ENCODE measurements around the gene ZHX3. TPM values are rescaled to one million over a fixed set of nuclear protein-coding genes. Genes with fewer than 3 reads are reported as not detected.

Gene ZHX3
- total RNA-seq, 2 experiments from 2014 or later = 12.8 to 15.4 TPM

DNA sequence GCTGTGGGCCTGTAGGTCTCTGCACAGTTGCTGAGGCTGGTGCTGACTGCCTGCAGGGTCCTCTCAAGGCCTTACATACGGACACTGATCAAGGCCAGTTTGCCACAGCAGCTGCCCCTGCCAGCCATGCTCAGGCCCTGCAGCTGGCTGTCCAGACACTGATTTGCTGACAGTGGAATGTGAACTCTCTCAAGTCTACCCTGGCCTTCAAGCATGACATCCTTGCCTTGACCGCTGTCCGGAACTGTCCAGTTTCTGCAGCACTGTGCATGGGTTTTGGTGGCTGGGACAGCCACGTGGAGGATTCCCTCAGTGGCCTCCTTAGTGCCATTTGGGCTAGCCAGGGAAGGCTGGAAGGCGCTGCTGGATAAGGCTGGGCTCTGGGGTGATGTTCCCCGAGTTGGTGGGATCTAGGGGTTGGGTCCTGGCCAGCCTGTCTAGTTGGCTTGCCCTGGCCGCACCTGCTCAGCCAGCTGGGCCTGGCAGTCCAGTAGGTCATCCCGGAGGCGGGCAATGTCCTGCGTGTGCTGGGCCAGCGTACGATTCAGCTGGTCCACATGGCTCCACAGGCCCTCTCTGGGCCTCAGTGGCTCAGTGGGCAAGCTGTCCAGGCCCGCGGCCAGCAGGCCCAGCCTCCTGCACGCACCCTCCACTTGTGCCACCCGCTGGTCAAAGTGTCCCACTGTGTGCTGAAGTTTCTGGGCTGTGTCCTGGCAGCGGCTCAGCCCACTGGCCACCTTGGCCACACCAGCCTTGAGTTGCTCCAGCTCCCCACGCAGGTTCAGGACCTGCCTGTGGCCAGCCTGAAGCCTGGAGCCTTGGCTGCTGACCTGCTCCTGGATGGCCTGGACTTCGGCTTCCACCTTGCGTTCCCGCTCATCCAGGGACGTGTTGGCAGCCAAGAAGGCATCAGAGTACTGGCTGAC, 43.6 kb upstream of the ZHX3 start:
- intact Hi-C loops (cut with DNase I, micrococcal nuclease) = no loop called here
- no peak for ATAC-seq
- no peaks in the 10 kb centered on the region for H3K4me1 Mint-ChIP-seq
- DNase-seq = no peak
- CTCF ChIA-PET = no interaction called here
- H3K9me3 Mint-ChIP-seq (ENCODE audit: low read depth) = no peaks in the 10 kb centered on the region
- no peak overlapping the region for H3K27ac Mint-ChIP-seq
- H3K27me3 Mint-ChIP-seq = peaks cover 7% of the 10 kb centered on the region
- no peak overlapping the region for H3K4me3 Mint-ChIP-seq
- POLR2A ChIA-PET = no interaction called here
- H3K36me3 Mint-ChIP-seq (ENCODE audit: low read depth) = no peaks in the 10 kb centered on the region

- no peaks in the 10 kb centered on the region for H3K36me3 Mint-ChIP-seq (ENCODE audit: low read depth)
- H3K27ac Mint-ChIP-seq = no peak overlapping the region
- ChIA-PET POLR2A (no interaction called here), CTCF (no interaction called here)
- no peak for ATAC-seq
- no peak for DNase-seq
- H3K4me1 Mint-ChIP-seq = no peaks in the 10 kb centered on the region
- no peak overlapping the region for H3K4me3 Mint-ChIP-seq
- intact Hi-C loops (cut with DNase I, micrococcal nuclease) = no loop called here
- no peaks in the 10 kb centered on the region for H3K27me3 Mint-ChIP-seq
- no peaks in the 10 kb centered on the region for H3K9me3 Mint-ChIP-seq (ENCODE audit: low read depth)
These were observed 42.0 kb upstream of the ZHX3 start for GRCh38 chr20:41359541-41360011.

GRCh38 chr20:41358717-41359116, 41.2 kb upstream of the ZHX3 start:
- ChIA-PET CTCF (interaction anchor here (0.6 kb wide), 1 partner anchor 46 kb away, joined by 3 read pairs; no protein-coding TSS in a partner anchor), POLR2A (no interaction called here)
- H3K4me3 Mint-ChIP-seq = no peak overlapping the region
- DNase-seq (no peak), ATAC-seq (no peak)
- H3K27me3 Mint-ChIP-seq = no peaks in the 10 kb centered on the region
- no peaks in the 10 kb centered on the region for H3K9me3 Mint-ChIP-seq (ENCODE audit: low read depth)
- no peak overlapping the region for H3K27ac Mint-ChIP-seq
- no peaks in the 10 kb centered on the region for H3K4me1 Mint-ChIP-seq
- no peaks in the 10 kb centered on the region for H3K36me3 Mint-ChIP-seq (ENCODE audit: low read depth)
- intact Hi-C loops (cut with DNase I, micrococcal nuclease) = no loop called here

DNA sequence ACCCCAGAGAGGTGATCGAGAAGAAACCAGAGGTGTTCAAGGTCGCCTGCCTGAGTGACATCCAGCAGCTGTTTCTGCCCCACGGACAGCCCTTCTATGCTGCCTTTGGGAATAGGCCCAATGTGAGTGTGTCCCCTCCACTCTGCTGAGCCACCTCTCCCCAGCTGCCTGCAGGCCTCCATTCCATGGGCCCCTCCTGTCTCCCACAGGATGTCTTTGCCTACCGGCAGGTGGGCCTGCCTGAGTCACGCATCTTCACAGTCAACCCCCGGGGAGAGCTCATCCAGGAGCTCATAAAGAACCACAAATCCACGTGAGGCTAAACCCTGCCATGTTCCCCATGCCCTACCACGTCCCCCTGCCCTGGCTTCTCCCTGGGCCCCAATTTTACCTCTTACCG, 40.7 kb upstream of the ZHX3 start:
- no peaks in the 10 kb centered on the region for H3K36me3 Mint-ChIP-seq (ENCODE audit: low read depth)
- no peaks in the 10 kb centered on the region for H3K4me1 Mint-ChIP-seq
- ATAC-seq (no peak), DNase-seq (no peak)
- no peaks in the 10 kb centered on the region for H3K9me3 Mint-ChIP-seq (ENCODE audit: low read depth)
- no peak overlapping the region for H3K4me3 Mint-ChIP-seq
- POLR2A ChIA-PET = no interaction called here
- no peak overlapping the region for H3K27ac Mint-ChIP-seq
- no peaks in the 10 kb centered on the region for H3K27me3 Mint-ChIP-seq
- CTCF ChIA-PET = interaction anchor here (0.6 kb wide), 1 partner anchor 46 kb away, joined by 3 read pairs; no protein-coding TSS in a partner anchor
- intact Hi-C loops (cut with DNase I, micrococcal nuclease) = no loop called here

DNA sequence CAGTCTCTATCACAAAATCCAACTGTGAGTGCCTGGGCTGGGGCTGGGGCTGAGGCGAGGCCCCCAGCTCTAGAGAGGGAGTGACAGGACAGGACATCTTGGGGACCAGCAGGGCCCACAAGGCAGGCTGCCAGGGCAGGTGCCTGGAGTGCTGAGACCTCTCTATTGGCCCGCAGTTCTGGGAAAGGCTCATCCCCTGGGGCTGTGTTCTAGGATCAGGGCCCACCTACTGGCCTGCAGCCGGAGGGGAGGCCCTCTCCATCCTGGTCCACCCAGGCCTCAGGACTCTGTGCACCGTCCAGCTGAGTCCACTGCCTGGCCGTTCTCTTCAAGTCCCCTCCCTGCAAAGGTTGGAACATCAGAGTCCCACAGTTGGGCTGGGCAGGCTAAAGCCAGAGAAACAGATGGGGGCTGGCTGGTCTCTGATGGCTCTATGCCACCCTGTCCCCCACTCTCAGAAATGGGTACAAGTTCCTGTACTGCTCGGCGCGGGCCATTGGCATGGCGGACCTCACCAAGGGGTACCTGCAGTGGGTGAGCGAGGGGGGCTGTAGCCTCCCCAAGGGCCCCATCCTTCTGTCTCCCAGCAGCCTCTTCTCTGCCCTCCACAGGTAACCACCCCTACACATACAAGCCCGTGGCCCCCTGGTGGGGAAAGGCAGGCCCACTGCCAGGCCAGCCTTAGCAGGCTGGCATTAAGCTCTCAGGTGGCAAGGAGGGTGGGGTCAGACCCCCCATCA, 40.1 kb upstream of the ZHX3 start:
- Mint-ChIP-seq H3K27me3 (no peaks in the 10 kb centered on the region), H3K4me3 (no peak overlapping the region), H3K9me3 (ENCODE audit: low read depth) (no peaks in the 10 kb centered on the region), H3K27ac (no peak overlapping the region), H3K4me1 (no peaks in the 10 kb centered on the region), H3K36me3 (ENCODE audit: low read depth) (no peaks in the 10 kb centered on the region)
- ChIA-PET CTCF (no interaction called here), POLR2A (interaction anchor here (0.6 kb wide), 1 partner anchor 205 kb away, joined by 3 read pairs; no protein-coding TSS in a partner anchor)
- ATAC-seq (no peak), DNase-seq (no peak)
- intact Hi-C loops (cut with DNase I, micrococcal nuclease) = no loop called here

DNA sequence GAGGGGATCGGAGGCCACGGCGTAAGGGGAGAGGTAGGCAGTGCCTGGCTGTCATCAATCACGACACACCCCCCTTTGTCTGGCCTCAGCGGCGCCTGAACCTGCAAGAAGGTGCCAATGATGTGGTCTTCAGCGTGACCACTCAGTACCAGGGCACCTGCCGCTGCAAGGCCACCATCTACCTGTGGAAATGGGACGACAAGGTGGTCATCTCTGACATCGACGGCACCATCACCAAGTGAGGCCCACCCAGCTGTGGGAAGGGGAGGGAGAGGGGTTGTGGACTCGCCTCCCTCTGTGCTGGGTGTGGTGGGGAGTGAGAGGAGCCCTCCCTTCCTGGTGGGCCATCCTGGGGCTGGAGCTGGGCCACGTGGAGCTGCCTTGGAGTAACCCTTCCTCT, 39.4 kb upstream of the ZHX3 start:
- Mint-ChIP-seq H3K27me3 (no peaks in the 10 kb centered on the region), H3K9me3 (ENCODE audit: low read depth) (no peaks in the 10 kb centered on the region), H3K27ac (no peak overlapping the region), H3K4me3 (no peak overlapping the region), H3K36me3 (ENCODE audit: low read depth) (no peaks in the 10 kb centered on the region), H3K4me1 (no peaks in the 10 kb centered on the region)
- ChIA-PET POLR2A (interaction anchor here (0.6 kb wide), 1 partner anchor 204 kb away, joined by 3 read pairs; no protein-coding TSS in a partner anchor), CTCF (no interaction called here)
- no peak for DNase-seq
- ATAC-seq = no peak
- intact Hi-C loops (cut with DNase I, micrococcal nuclease) = no loop called here

DNA sequence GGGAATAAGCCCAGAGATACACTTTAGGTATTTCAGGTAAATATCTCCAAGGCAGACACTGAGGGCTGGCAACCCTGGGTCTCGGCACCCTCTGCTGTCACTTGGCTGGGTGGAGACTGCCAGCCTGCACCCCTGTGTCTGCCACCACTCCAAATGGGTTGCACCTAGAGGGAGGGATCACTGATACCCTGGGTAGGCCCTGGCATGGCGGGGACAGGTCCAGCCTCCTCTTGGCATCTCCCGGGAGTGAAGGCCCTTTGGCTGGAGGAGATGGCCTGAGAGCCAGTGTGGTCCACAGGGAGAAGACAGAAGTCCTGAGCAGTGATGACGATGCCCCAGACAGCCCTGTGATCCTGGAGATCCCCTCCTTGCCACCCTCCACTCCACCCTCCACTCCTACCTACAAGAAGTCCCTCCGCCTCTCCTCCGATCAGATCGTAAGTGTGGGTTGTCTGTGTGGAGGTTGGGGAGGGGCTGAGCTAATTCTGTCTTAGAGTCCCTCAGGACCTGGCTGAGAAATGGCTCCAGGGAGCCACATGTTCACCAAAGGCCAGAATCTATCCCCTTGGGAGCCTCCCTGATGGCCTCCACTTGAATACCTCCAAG, 38.2 kb upstream of the ZHX3 start:
- Mint-ChIP-seq H3K4me1 (no peaks in the 10 kb centered on the region), H3K27ac (no peak overlapping the region), H3K9me3 (ENCODE audit: low read depth) (no peaks in the 10 kb centered on the region), H3K36me3 (ENCODE audit: low read depth) (no peaks in the 10 kb centered on the region), H3K4me3 (no peak overlapping the region), H3K27me3 (no peaks in the 10 kb centered on the region)
- DNase-seq = no peak
- CTCF ChIA-PET = interaction anchor here (0.6 to 0.7 kb wide), 2 partner anchors 63 to 239 kb away, joined by 3 read pairs; no protein-coding TSS in a partner anchor
- POLR2A ChIA-PET = interaction anchor here (0.6 kb wide), 1 partner anchor 1897 kb away, joined by 3 read pairs; no protein-coding TSS in a partner anchor
- ATAC-seq = no peak
- intact Hi-C loops (cut with DNase I, micrococcal nuclease) = no loop called here

GRCh38 chr20:41355192-41355591, 37.7 kb upstream of the ZHX3 start:
- no peaks in the 10 kb centered on the region for H3K4me1 Mint-ChIP-seq
- H3K9me3 Mint-ChIP-seq (ENCODE audit: low read depth) = no peaks in the 10 kb centered on the region
- no peak overlapping the region for H3K27ac Mint-ChIP-seq
- ChIA-PET CTCF (no interaction called here), POLR2A (interaction anchor here (0.6 kb wide), 1 partner anchor 1897 kb away, joined by 3 read pairs; no protein-coding TSS in a partner anchor)
- ATAC-seq (no peak), DNase-seq (no peak)
- H3K36me3 Mint-ChIP-seq (ENCODE audit: low read depth) = no peaks in the 10 kb centered on the region
- intact Hi-C loops (cut with DNase I, micrococcal nuclease) = no loop called here
- no peaks in the 10 kb centered on the region for H3K27me3 Mint-ChIP-seq
- H3K4me3 Mint-ChIP-seq = no peak overlapping the region

DNA sequence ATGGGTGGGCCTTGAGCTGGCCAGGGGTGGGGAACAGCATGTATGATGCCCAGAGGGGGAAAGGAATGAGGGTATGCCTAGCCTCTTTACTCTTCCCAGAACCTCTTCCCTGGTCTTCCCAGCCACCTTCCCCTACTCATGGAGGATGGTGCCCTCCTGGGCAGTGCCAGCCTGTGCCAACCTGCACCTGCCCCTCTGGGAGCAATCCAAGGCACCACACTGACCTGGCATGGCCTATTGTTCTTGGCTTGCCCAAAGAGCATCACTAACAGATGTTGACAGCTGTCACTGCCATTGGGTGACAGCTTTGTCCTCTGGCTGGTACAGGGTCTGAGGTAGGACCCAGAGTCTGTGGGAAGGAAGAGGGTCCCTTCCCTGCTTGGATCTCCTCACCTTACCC, 36.0 kb upstream of the ZHX3 start:
- Mint-ChIP-seq H3K36me3 (ENCODE audit: low read depth) (no peaks in the 10 kb centered on the region), H3K27ac (no peak overlapping the region), H3K4me1 (no peaks in the 10 kb centered on the region), H3K4me3 (no peak overlapping the region), H3K27me3 (no peaks in the 10 kb centered on the region), H3K9me3 (ENCODE audit: low read depth) (no peaks in the 10 kb centered on the region)
- ATAC-seq (no peak), DNase-seq (no peak)
- ChIA-PET CTCF (interaction anchor here (0.6 kb wide), 1 partner anchor 64 kb away, joined by 3 read pairs; no protein-coding TSS in a partner anchor), POLR2A (no interaction called here)
- intact Hi-C loops (cut with DNase I, micrococcal nuclease) = no loop called here

DNA sequence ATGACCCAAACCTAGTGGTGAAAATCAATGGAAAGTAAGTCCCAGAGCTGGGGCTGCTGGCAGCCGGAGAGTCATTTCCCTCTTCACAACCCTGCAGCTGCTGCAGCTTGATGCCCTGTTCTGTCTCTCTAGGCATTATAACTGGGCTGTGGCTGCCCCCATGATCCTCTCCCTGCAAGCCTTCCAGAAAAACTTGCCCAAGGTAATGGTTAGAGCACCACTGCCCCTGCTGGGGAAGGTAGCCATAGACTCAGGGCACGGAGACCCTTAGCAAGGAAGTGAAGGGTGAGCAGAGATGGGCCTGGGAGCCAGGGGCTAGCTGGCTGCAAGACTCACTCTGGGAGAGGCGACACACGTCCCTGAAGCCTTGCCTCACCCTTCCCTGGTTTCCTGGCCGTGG, 35.1 kb upstream of the ZHX3 start:
- H3K4me1 Mint-ChIP-seq = no peaks in the 10 kb centered on the region
- ATAC-seq (no peak), DNase-seq (no peak)
- CTCF ChIA-PET = no interaction called here
- no peaks in the 10 kb centered on the region for H3K9me3 Mint-ChIP-seq (ENCODE audit: low read depth)
- intact Hi-C loops (cut with DNase I, micrococcal nuclease) = no loop called here
- H3K27me3 Mint-ChIP-seq = no peaks in the 10 kb centered on the region
- H3K4me3 Mint-ChIP-seq = no peak overlapping the region
- no peaks in the 10 kb centered on the region for H3K36me3 Mint-ChIP-seq (ENCODE audit: low read depth)
- H3K27ac Mint-ChIP-seq = no peak overlapping the region
- POLR2A ChIA-PET = no interaction called here

DNA sequence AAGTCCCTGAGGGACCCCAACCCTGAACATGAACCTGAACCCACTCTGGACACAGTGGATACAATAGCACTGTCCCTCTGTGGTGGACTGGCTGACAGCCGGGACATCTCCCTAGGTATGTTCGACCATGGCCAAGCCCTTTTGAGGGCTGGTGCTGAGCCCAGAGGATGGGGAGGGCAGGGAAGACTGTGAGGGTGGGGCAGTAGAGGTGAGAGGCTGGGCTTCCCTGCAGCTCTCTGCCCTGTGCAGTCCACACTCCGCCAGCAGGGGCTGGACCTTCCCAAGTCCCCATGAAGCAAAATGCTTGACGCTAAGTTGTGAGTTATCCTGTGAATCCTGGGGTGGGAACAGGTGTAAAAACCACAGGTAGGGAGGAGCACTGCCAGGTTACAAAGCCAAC, 34.6 kb upstream of the ZHX3 start:
- POLR2A ChIA-PET = no interaction called here
- ATAC-seq = no peak
- Mint-ChIP-seq H3K4me1 (no peaks in the 10 kb centered on the region), H3K9me3 (ENCODE audit: low read depth) (no peaks in the 10 kb centered on the region), H3K27me3 (no peaks in the 10 kb centered on the region), H3K27ac (no peak overlapping the region), H3K36me3 (ENCODE audit: low read depth) (no peaks in the 10 kb centered on the region), H3K4me3 (no peak overlapping the region)
- no peak for DNase-seq
- CTCF ChIA-PET = no interaction called here
- intact Hi-C loops (cut with DNase I, micrococcal nuclease) = no loop called here
